Smooth muscle cell of the brain vasculature (primary cell): ENCODE data around the gene EXOC2.
"Not testable (repeated sequence)": the region's sequence is repeated elsewhere in the genome, so short reads cannot be mapped to it uniquely, and the experiment has no call there.

Source experiments
- DNase-seq: peaks from one replicate; pipeline ENCODE4 v3.0.0-alpha.2; 2012; ENCODE audit warnings: low read depth, low spot score

The EXOC2 gene

GRCh38 chr6:583635-584034 lies 109.3 kb downstream of the EXOC2 start:
- no peak for DNase-seq

DNA sequence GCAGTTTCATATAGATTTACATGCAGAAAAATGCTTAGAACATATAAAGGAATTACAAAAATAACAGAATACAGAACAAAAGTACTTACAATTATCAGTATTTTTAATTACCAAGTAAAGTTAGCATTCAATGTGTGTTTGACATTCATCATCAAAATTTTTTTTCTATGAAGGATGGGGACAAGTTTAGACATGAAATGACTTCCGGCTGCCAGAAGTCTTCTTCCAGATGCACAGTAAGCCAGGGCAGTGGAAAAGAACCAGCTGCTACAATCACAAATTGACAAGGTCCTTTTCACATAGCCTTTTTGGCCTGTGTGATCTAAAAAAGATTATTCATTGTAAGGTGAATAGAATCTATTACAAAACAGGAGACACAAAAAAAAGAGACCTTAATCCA lies 109.8 kb downstream of the EXOC2 start:
- no peak for DNase-seq

- DNase-seq: peak; percentile 33
Observed at GRCh38 chr6:582370-582769, 110.6 kb downstream of the EXOC2 start.

GRCh38 chr6:579339-579738 lies 113.6 kb downstream of the EXOC2 start:
- DNase-seq: peak; percentile 31

DNA sequence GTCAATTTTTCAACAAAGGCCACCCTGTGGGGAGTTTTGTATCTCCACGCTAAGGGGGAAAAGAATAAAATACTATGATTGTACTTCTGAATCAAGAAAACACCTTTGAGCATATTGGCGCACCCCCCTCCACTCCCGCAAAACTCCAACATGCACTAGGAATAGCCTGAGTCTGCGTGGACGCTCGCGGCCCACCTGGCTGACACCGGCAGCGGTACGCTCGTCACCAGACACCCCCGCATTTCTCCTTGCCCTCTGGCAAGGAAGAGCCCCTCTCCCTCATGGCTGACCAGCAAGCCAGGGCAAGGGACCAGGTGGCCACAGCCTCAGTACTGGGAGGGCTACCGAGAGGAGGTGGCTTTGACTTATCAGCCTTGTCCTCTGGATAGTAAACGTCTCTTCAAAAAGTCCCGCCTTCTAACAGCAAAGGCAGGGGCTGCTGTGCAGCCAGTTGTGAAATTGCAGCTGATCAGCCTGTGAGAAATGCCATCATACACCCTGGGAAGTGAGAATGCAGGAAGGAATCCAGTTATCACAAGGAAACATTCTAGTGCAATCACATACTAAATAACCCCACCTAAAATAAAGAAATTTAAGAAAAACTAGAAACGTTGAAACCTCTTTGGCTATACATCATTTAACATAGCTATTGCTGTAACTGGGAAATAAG lies 120.2 kb downstream of the EXOC2 start:
- DNase-seq: no peak

- no peak for DNase-seq
Observed at GRCh38 chr6:571892-572291, 121.0 kb downstream of the EXOC2 start.

- DNase-seq: no peak
Observed at GRCh38 chr6:570825-571224, 122.1 kb downstream of the EXOC2 start.

DNA sequence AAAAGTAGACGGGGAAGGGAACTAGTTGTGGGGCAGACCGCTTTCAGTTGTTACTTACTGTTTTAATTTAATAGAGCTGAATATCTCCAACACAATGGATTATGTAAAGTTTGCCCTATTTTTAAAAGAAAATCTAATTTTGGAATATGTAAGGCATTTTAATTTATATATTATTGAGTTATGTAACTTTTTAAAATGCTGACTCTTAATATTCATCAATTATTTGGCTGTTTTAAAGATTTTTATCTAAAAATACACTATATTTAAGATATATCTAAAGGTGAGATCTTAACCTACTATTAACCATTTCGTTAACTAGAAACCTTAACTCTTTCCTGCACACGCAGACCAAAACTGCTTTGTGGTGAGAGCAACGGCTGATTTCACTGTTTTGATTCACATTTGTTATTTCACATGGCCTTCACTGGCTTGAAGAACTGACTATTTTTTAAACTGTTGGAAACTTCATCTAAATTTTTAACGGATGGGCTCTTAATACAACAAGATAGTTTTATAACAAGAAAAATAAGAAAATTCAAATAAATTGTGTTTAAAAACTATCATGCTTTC lies 123.9 kb downstream of the EXOC2 start:
- no peak for DNase-seq

- no peak for DNase-seq
Observed at GRCh38 chr6:568085-568484, 124.9 kb downstream of the EXOC2 start.

DNA sequence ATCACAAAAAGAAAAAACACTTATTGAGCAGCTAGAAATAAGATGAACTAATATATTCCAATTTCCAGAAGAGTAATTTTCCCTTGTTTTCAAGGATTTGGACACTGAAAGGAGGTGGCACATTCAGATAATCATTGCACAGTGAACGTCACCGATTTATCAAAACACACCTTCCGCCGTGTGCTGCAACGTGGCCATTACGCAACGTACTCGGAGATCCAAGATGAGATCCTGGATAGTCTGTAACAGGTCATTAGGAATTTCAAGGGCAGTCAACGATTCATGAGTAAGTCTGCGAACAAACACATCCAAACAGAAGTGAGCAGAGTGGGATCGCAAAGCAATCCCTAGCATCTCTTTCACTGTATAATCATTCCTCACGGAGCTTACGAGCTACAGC lies 129.1 kb downstream of the EXOC2 start:
- DNase-seq: no peak

DNA sequence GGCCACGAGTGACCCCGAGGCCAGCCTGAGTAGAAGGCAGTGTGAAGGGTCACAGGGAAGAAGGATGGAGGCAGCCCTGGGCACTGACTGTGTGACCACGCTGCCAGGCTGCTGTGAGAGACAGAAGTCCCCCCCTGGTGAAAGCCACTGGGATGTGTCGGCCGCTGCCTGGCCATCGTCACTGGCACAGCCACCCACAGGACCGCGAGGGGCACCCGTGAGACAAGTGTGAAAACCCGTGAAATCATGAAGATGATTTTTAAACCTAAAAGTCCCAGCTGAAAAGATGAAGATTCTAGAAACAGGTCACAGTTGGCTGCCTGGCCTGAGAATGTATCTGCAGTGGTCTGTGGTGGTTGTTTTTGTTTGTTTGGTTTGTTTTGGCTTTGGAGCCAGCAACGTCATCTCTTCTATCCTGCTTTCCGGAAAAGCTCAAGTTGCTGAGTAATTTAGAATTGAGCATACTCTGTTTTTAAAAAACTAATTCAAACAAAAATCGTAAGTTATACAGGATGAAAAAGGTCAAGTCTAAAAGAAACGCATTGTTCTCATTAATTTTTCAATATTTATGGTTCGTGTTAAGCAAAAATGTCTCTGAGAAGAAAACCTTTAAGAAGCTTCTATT lies 130.8 kb downstream of the EXOC2 start:
- DNase-seq: peak; percentile 20

DNA sequence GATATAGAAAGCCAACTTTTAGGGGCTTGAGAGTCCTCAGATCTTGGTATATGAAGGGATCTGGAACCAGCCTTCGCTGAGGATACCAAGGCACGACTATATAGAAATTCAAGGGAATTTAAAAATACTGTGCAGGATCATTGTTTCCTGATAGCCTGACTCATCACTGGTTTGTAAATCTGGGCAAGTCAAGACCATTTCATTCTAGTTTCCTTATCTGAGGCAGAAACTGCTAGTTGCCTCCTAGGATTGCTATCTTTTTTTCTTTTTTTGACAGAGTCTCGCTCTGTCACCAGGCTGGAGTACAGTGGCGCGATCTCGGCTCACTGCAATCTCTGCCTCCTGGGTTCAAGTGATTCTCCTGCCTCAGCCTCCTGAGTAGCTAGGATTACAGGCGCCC lies 131.6 kb downstream of the EXOC2 start:
- DNase-seq: not testable (repeated sequence)

DNA sequence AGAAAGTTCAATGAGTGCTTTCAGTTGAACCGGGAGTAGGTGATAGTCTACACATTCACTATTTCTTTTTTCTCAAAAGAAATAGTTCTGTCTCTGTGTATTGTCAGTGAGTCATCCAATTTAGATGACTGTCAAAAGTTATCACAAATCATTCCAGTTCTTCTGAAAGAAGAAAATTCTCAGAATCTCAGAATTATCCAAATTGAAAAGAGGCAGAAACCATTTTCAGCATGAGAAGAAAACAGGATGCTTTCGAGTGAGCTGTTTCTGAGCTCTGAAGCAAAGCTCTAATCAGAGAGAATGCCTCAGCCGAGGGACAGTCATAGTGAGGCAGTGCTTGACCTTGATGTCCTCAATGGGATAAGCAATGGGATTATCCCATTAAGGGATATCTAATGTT lies 134.0 kb downstream of the EXOC2 start:
- no peak for DNase-seq

DNA sequence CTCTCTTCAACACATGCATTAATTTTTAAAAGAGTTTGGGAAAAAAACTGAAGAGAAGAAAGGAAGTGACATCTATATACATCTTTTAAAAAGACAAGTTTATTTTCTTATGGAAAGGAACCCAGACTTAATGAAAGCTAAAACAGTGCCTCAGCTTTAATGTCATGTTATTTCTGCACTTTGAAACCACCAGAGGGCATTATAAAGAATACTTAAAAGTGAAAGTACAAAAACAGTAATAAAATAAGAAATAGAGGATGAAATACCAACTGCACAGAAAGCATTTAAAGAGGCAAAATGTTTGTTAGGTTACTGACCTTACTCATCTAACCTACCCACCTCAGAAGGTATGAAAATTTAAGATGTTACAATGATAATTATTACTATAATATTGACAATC lies 134.8 kb downstream of the EXOC2 start:
- no peak for DNase-seq

GRCh38 chr6:551829-552350 lies 141.0 kb downstream of the EXOC2 start:
- DNase-seq: no peak

DNA sequence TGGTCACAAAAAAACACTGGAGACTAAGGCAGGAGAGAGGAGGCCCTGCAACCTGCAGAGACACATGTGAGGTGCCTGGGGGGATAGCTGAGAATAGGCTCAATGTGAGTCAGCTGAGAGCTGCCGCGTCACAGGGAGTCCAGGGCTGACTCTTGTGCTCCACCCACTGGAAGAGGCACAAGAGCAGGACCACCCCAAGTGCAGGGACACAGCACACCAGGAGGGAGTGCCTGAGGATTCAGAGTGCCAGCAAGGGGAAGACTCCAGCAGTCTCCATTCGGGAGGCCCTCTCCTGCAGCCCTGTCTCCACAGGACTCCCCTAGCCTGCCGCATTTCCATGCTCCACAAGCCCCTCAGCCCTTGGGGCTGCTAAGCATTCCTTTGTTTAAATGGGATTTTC lies 141.5 kb downstream of the EXOC2 start:
- peak; percentile 43 for DNase-seq

- DNase-seq: no peak
Observed at GRCh38 chr6:549906-550305, 143.0 kb downstream of the EXOC2 start.

DNA sequence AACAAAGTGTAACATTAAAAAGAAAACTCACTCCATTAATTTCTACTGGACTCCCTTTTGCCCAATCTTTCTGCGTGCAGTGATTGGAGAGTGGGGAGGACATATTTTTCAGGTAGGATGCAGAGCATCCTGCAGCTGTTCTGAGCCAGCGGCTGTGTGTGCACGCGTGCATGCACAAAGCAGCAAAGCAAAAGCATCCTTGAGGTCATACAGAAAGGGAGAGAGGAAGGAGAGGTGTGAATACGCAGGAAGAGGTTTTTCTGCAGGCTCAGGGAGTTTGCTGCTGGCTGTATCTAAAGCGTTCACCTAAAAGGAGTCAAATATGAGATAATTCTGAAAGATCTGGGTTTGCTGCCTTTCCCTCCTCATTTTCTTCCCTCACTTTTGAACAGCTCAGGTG lies 144.4 kb downstream of the EXOC2 start:
- no peak for DNase-seq

GRCh38 chr6:548091-548490 lies 144.8 kb downstream of the EXOC2 start:
- DNase-seq: no peak

DNA sequence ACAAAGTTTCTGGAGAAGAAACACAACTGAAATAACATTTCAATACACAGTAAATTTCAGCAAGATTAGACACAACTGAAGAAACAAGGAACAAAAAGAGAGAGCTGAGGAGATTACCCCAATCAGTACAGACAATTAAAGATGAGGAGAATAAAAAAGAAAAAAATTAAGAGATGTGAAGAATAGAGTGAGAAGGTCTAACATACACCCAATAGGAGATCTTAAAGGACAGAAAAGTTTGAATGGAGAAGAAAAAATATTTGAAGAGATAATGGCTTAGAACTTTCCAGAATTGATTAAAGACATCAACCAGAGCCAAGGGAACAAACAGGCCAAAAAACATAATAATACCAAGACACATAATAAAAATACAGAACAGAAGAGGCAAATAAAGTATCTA lies 152.4 kb downstream of the EXOC2 start:
- no peak for DNase-seq

DNA sequence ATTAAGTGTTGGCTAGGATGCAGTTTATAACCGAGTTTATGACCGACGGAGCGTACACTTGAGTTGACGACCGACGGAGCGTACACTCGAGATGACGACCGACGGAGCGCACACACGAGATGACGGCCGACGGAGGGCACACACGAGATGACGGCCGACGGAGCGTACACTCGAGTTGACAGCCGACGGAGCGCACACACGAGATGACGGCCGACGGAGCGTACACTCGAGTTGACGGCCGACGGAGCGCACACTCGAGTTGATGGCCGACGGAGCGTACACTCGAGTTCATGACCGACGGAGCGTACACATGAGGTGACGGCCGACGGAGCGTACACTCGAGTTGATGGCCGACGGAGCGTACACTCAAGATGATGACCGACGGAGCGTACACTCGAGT lies 155.8 kb downstream of the EXOC2 start:
- DNase-seq: no peak

- no peak for DNase-seq
Observed at GRCh38 chr6:530425-530824, 162.5 kb downstream of the EXOC2 start.

- DNase-seq: no peak
Observed at GRCh38 chr6:528989-529388, 163.9 kb downstream of the EXOC2 start.
